ENCODE results near the gene CELF4. TPM values are rescaled to one million over a fixed set of nuclear protein-coding genes. Genes with fewer than 3 reads are reported as not detected.

Gene CELF4
- total and polyA plus RNA-seq, 2 experiments from 2014 or later: 0.24 TPM; not detected in 1

DNA sequence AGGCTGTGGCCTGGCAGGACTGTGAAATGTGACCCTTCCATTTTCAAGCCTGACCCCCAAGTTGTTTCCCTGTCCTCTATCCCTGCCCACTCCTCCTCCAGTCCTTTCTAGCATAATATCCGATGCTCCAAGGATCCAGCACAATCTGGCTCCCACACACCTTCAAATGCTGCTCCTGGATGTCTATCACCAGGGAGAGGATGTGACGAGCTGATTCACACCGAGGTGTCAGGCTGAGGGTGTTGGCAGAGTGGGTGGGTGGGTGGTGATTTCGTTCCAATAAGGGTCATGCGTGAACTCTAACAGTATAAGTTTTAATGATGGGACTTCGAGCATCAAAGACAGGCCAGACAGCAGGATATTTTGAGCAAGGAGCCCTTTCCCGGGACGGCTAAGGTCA lies 107.8 kb downstream of the CELF4 start:
- DNase-seq: no peak
- Histone ChIP-seq H3K27ac (no peak overlapping the region), H3K27me3 (replicated peaks; ENCODE audit: insufficient read depth) (peaks cover 11% of the 10 kb centered on the region; the same call in 1 of the 2 replicates), H3K4me3 (no peak overlapping the region), H2AFZ (no peak overlapping the region), H3K4me2 (ENCODE audit: unreplicated experiment) (no peak overlapping the region), H3K36me3 (ENCODE audit: low read depth) (no peaks in the 10 kb centered on the region), H3K9me2 (ENCODE audit: insufficient read depth) (no peaks in the 10 kb centered on the region), H3K9me3 (ENCODE audit: low read depth) (no peaks in the 10 kb centered on the region), H3F3A (ENCODE audit: insufficient read depth) (no peaks in the 10 kb centered on the region), H3K79me2 (ENCODE audit: insufficient read depth) (no peaks in the 10 kb centered on the region), H4K20me1 (ENCODE audit: insufficient read depth) (no peaks in the 10 kb centered on the region), H3K9ac (no peak overlapping the region), H3K4me1 (ENCODE audit: insufficient read depth) (no peaks in the 10 kb centered on the region)
- no peak for TF ChIP-seq EZH2 (IDR thresholded peaks at IDR 0.05; ENCODE audit: insufficient read depth, poor library complexity, severe bottlenecking)
- no peak for TF ChIP-seq EZH2phosphoT487 (IDR thresholded peaks at IDR 0.05; ENCODE audit: insufficient read depth, low read depth)
- 51 to 59% methylated on average over 8 of the region's 8 CpGs for WGBS, 2 experiments (ENCODE audit: low coverage in 1 of 2, low lambda C conversion rate in 2 of 2, missing lambda C conversion rate in 2 of 2)
- in situ Hi-C loops (cut with MboI): no loop called here

DNA sequence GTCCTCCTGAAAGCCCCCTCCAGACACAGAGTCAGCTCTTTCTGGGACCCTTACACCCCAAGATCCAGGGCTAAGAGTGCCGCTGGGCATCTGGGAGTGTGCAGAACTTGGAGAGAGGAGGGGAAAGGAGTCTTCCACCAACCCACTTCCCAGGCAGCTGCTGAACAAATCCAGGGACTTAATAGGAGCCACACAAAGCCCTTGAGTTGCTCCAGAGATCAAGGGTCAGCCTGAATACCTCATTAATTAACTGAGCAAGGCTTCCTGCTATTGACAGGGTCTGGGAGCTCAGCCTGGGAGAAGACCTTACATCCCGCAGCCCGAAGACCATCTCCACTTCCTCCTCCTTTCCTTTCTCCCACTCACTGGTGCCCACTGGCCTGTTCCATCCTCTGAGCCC lies 108.3 kb downstream of the CELF4 start:
- Histone ChIP-seq H3K4me2 (ENCODE audit: unreplicated experiment) (no peak overlapping the region), H2AFZ (no peak overlapping the region), H3K27me3 (replicated peaks; ENCODE audit: insufficient read depth) (0 out of 2 replicates have a peak, but pooled peaks cover 11% of the 10 kb centered on the region), H3K27ac (no peak overlapping the region), H3K36me3 (ENCODE audit: low read depth) (no peaks in the 10 kb centered on the region), H3K9ac (no peak overlapping the region), H3K9me3 (ENCODE audit: low read depth) (no peaks in the 10 kb centered on the region), H3K79me2 (ENCODE audit: insufficient read depth) (no peaks in the 10 kb centered on the region), H3K9me2 (ENCODE audit: insufficient read depth) (no peaks in the 10 kb centered on the region), H3K4me1 (ENCODE audit: insufficient read depth) (no peaks in the 10 kb centered on the region), H4K20me1 (ENCODE audit: insufficient read depth) (no peaks in the 10 kb centered on the region), H3F3A (ENCODE audit: insufficient read depth) (no peaks in the 10 kb centered on the region), H3K4me3 (no peak overlapping the region)
- in situ Hi-C loops (cut with MboI): no loop called here
- TF ChIP-seq EZH2 (IDR thresholded peaks at IDR 0.05; ENCODE audit: insufficient read depth, poor library complexity, severe bottlenecking) (no peak), EZH2phosphoT487 (IDR thresholded peaks at IDR 0.05; ENCODE audit: insufficient read depth, low read depth) (no peak)
- no peak for DNase-seq
- WGBS, 2 experiments (ENCODE audit: low coverage in 1 of 2, low lambda C conversion rate in 2 of 2, missing lambda C conversion rate in 2 of 2): 72% methylated on average over 3 of the region's 3 CpGs

DNA sequence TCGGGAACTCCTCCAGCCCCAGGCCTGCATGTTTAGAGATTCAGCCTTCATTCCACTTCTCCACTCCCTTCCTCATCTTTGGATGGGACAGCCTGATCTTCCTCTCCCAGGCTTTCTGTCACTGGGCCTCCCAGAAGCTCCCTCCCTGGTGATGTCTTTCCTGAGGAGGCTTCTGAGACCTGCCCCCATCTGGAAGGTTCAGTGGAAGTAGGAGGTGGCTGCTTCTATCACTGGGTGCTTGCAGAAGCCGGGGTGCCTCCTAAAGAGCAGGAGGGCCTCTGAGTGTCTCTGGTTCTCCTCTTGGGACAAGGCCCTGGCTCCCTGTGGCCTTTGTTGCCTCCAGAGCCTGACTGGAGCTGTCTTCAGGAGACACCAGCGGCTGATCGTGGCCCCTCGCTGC lies 108.7 kb downstream of the CELF4 start:
- H3K4me2 ChIP-seq (ENCODE audit: unreplicated experiment): no peak overlapping the region
- no peaks in the 10 kb centered on the region for H3K79me2 ChIP-seq (ENCODE audit: insufficient read depth)
- H3K27ac ChIP-seq: no peak overlapping the region
- no peaks in the 10 kb centered on the region for H3K9me3 ChIP-seq (ENCODE audit: low read depth)
- no peaks in the 10 kb centered on the region for H3K36me3 ChIP-seq (ENCODE audit: low read depth)
- no peak overlapping the region for H3K4me3 ChIP-seq
- H3K27me3 ChIP-seq (replicated peaks; ENCODE audit: insufficient read depth): 0 out of 2 replicates have a peak, but pooled peaks cover 11% of the 10 kb centered on the region
- H2AFZ ChIP-seq: no peak overlapping the region
- no peak overlapping the region for H3K9ac ChIP-seq
- H4K20me1 ChIP-seq (ENCODE audit: insufficient read depth): no peaks in the 10 kb centered on the region
- no peaks in the 10 kb centered on the region for H3K4me1 ChIP-seq (ENCODE audit: insufficient read depth)
- 53 to 64% methylated on average over 5 of the region's 5 CpGs for WGBS, 2 experiments (ENCODE audit: low coverage in 1 of 2, low lambda C conversion rate in 2 of 2, missing lambda C conversion rate in 2 of 2)
- no peak for TF ChIP-seq EZH2 (IDR thresholded peaks at IDR 0.05; ENCODE audit: insufficient read depth, poor library complexity, severe bottlenecking)
- no peak for TF ChIP-seq EZH2phosphoT487 (IDR thresholded peaks at IDR 0.05; ENCODE audit: insufficient read depth, low read depth)
- DNase-seq: no peak
- H3K9me2 ChIP-seq (ENCODE audit: insufficient read depth): no peaks in the 10 kb centered on the region
- in situ Hi-C loops (cut with MboI): no loop called here
- H3F3A ChIP-seq (ENCODE audit: insufficient read depth): no peaks in the 10 kb centered on the region

- TF ChIP-seq EZH2 (IDR thresholded peaks at IDR 0.05; ENCODE audit: insufficient read depth, poor library complexity, severe bottlenecking): no peak
- no peak for TF ChIP-seq EZH2phosphoT487 (IDR thresholded peaks at IDR 0.05; ENCODE audit: insufficient read depth, low read depth)
- in situ Hi-C loops (cut with MboI): no loop called here
- Histone ChIP-seq H3F3A (ENCODE audit: insufficient read depth) (no peaks in the 10 kb centered on the region), H3K4me1 (ENCODE audit: insufficient read depth) (no peaks in the 10 kb centered on the region), H3K4me3 (no peak overlapping the region), H3K27ac (no peak overlapping the region), H3K9me3 (ENCODE audit: low read depth) (no peaks in the 10 kb centered on the region), H3K9me2 (ENCODE audit: insufficient read depth) (no peaks in the 10 kb centered on the region), H2AFZ (no peak overlapping the region), H3K4me2 (ENCODE audit: unreplicated experiment) (no peak overlapping the region), H3K79me2 (ENCODE audit: insufficient read depth) (no peaks in the 10 kb centered on the region), H3K27me3 (replicated peaks; ENCODE audit: insufficient read depth) (0 out of 2 replicates have a peak, but pooled peaks cover 11% of the 10 kb centered on the region), H3K36me3 (ENCODE audit: low read depth) (no peaks in the 10 kb centered on the region), H4K20me1 (ENCODE audit: insufficient read depth) (no peaks in the 10 kb centered on the region), H3K9ac (no peak overlapping the region)
- 56 to 60% methylated on average over 5 of the region's 5 CpGs for WGBS, 2 experiments (ENCODE audit: low coverage in 1 of 2, low lambda C conversion rate in 2 of 2, missing lambda C conversion rate in 2 of 2)
- no peak for DNase-seq
Observed at GRCh38 chr18:37456395-37456794, 109.2 kb downstream of the CELF4 start.

DNA sequence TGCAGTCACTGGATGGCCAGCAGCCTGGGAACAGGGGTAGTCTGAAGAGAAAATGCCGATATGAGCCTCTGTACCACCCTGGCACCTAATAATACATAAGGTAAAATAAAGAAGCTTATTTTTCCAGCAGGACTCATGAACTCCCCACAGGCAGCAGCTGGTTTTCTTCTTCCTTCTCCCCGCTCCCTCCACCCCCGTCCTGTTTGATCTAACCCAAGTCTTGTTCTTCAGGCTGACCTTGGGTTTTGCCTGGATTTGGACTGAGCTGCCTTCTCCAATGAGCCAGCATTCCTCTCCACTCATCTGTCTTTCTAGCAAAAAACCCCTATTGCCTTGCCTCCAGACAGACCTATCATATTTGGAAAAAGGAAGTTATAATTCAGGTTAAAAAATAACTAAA lies 111.8 kb downstream of the CELF4 start:
- Histone ChIP-seq H3K27me3 (replicated peaks; ENCODE audit: insufficient read depth) (0 out of 2 replicates have a peak, but pooled peaks cover 4% of the 10 kb centered on the region), H2AFZ (no peak overlapping the region), H3K9me2 (ENCODE audit: insufficient read depth) (no peaks in the 10 kb centered on the region), H4K20me1 (ENCODE audit: insufficient read depth) (no peaks in the 10 kb centered on the region), H3F3A (ENCODE audit: insufficient read depth) (no peaks in the 10 kb centered on the region), H3K4me3 (no peak overlapping the region), H3K27ac (no peak overlapping the region), H3K36me3 (ENCODE audit: low read depth) (no peaks in the 10 kb centered on the region), H3K9me3 (ENCODE audit: low read depth) (no peaks in the 10 kb centered on the region), H3K4me1 (ENCODE audit: insufficient read depth) (no peaks in the 10 kb centered on the region), H3K9ac (no peak overlapping the region), H3K4me2 (ENCODE audit: unreplicated experiment) (no peak overlapping the region), H3K79me2 (ENCODE audit: insufficient read depth) (no peaks in the 10 kb centered on the region)
- no peak for DNase-seq
- TF ChIP-seq EZH2phosphoT487 (IDR thresholded peaks at IDR 0.05; ENCODE audit: insufficient read depth, low read depth) (no peak), EZH2 (IDR thresholded peaks at IDR 0.05; ENCODE audit: insufficient read depth, poor library complexity, severe bottlenecking) (no peak)
- 61 to 62% methylated on average over 3 of the region's 3 CpGs for WGBS, 2 experiments (ENCODE audit: low coverage in 1 of 2, low lambda C conversion rate in 2 of 2, missing lambda C conversion rate in 2 of 2)
- in situ Hi-C loops (cut with MboI): no loop called here

Data from GM23248 (cell line).